Measurements from ENCODE around the gene IL32.

IL32 gene

DNA sequence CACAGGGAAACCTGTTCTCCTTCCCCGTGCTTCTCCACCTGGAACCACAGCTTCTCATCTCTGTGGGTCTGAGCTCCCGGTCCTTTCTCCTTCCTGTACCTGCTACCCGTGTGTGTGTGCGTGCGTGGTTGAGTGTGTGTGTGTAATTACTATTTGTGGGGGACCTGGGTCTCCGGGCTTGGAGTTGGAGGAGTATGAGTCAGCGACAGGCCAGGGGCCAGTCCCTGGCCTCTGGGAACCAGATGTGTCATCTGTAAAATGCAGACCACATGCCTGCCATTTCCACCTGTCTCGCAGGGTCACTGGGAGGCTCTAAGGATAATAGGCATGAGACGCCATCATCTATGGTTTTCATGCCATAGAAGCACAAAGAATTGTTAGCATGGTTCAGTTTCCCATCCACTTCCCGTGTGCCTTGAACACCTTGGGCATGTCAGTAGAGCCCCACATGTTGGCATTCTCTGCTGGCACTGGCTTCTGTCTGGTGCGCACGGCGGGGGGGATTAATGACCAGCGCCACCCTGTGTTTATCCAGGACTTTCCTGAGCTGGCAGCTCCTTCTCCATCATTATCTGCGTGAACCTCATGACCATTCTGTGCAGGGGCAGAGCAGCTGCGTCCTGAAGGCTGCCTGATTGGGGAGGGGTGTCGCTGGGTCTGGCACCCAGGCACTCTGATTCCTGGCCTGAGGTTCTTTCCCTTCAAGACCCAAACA lies 48.5 kb downstream of the IL32 start:
- no peak for DNase-seq (ENCODE audit: low read depth in 3 of 3, low spot score in 1 of 3)

DNA sequence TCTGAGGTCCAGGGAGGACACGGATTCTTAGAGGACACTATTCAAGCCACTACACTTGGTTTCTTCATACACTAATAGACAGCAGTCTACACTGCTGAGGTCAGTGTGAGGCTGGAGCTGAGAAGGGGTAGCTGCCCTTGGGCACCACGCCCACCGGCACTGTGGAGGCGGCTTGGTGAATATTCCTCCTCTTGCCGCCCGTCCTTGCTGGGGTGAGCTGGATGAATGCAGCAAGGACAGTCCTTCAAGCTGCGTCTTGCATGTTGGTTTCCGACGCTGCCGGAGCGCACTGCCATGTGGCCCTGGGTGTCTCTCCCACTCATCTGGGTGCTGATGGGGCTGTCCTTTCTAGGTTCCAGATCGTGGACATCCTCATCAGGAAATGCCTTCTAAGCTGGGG lies 49.6 kb downstream of the IL32 start:
- no peak for DNase-seq (ENCODE audit: low read depth in 3 of 3, low spot score in 1 of 3)

DNA sequence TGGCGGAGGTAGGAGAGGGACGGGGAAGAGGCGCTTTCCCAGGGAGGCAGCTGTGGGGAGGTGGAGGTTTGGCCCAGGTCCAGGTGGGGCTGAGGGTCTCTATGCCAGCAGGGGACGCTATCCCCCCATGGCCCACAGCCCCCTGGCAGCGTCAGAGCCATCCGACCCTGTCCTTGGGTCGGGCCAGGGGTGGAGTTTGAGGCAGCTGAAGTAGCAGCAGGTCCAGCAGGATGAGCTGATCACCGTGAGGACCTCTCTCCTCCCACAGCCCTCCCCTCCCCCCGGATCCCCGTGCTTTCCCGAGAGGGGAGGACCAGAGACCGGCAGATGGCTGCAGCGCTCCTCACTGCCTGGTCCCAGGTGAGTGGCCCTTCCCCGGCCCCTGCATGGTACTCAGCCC lies 50.1 kb downstream of the IL32 start:
- no peak for DNase-seq (ENCODE audit: low read depth in 3 of 3, low spot score in 1 of 3)

DNA sequence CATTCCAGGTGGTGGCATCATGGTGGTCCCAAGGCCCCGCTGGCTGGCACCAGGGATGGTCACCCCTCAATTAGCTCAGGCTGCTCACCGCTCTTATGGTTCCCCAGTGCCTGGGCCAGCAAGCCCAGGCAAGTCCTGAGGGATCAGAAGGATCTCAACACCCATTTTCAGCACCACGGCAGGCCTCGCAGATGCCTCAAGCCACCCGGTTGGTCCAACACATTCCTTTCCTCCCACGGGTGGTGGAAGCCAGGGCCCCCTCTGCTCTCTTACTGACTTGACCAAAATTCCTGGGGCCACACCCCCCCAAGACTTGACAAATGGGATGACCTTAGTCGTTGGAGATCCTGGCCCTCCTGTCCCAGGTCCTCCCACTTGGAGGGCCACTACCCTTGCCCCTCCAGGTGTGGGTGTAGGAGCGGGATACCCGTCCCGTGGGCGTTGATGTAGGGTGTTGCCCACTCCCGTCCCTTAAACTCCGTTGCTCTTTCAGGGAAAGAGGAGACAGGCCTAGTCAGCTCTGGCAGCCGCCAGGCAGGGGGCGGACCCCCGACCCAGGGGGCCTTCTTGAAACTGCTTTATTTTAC lies 52.9 kb downstream of the IL32 start:
- DNase-seq (ENCODE audit: low read depth in 3 of 3, low spot score in 1 of 3): no peak

DNA sequence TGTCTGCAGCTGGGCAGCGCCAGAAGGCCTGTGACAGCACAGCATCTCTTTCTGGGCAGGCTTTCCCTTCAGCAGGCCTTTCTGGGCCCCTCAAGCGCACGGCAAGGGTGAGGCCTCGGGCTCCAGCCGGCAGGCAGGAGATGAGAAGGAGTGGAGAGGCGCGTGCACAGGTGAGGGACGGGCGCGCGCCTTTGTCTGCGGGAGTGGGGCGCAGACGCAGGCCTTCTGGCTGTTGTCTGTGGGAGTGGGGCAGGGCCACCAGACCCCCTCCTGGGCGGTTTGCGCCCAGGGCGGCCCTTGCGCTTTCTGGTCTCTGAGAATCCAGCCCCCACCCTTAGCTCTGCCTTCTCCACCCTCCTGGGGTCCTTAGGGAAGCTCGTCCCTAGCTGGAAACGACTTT lies 53.4 kb downstream of the IL32 start:
- DNase-seq (ENCODE audit: low read depth in 3 of 3, low spot score in 1 of 3): no peak
